Neuronal stem cell (in vitro differentiated cells): Measurements from ENCODE around the gene APOOL.

Experiments
- DNase-seq: peaks from one replicate; pipeline ENCODE4 v3.0.0-alpha.2; 2013; ENCODE audit warnings: low spot score
- H2AFZ ChIP-seq: one replicate; pipeline ENCODE4 v1.6.1; 2013; ENCODE audit warnings: mild to moderate bottlenecking, low read length, inconsistent platforms
- H2AK5ac ChIP-seq: 2 replicates; pipeline ENCODE4 v1.6.1; 2013; ENCODE audit warnings: low read depth, mild to moderate bottlenecking, inconsistent platforms, low read length, moderate library complexity, mixed read lengths
- H2BK120ac ChIP-seq: 2 replicates; pipeline ENCODE4 v1.6.1; 2013; ENCODE audit warnings: low read depth, mild to moderate bottlenecking, inconsistent platforms, low read length, moderate library complexity, mixed read lengths
- H2BK12ac ChIP-seq: one replicate; pipeline ENCODE4 v1.6.1; 2013; ENCODE audit warnings: low read length, inconsistent platforms
- H2BK15ac ChIP-seq: 2 replicates; pipeline ENCODE4 v1.6.1; 2013; ENCODE audit warnings: mild to moderate bottlenecking, low read length, inconsistent platforms, mixed read lengths
- H2BK5ac ChIP-seq: one replicate; pipeline ENCODE4 v1.6.1; 2013; ENCODE audit warnings: inconsistent platforms, mild to moderate bottlenecking, low read length, moderate library complexity
- H3K14ac ChIP-seq: one replicate; pipeline ENCODE4 v1.6.1; 2013; ENCODE audit warnings: low read length, inconsistent platforms
- H3K18ac ChIP-seq: 2 replicates; pipeline ENCODE4 v1.6.1; 2013; ENCODE audit warnings: low read length, inconsistent platforms
- H3K23ac ChIP-seq: 2 replicates; pipeline ENCODE4 v1.6.1; 2013; ENCODE audit warnings: low read depth, mild to moderate bottlenecking, mixed read lengths, low read length, inconsistent platforms; ENCODE audit not compliant: poor library complexity
- H3K27ac ChIP-seq: replicated peaks from 3 replicates; pipeline ENCODE4 v1.5.1; 2013; ENCODE audit warnings: low read length, inconsistent platforms
- H3K27me3 ChIP-seq, 3 experiments: 2 replicates each; pipeline ENCODE4 v1.6.1; 2013; ENCODE audit warnings: low read length in 3 of 3, mild to moderate bottlenecking in 2 of 3, inconsistent platforms in 1 of 3, low read depth in 1 of 3, mixed read lengths in 1 of 3, moderate library complexity in 1 of 3; ENCODE audit not compliant: control insufficient read depth in 3 of 3, insufficient read depth in 3 of 3
- H3K36me3 ChIP-seq, 2 donors: replicated peaks in 1 of 2; 2 replicates each; pipeline ENCODE4 v1.6.1; 2013; ENCODE audit warnings: low read length in 2 of 2; ENCODE audit not compliant: control insufficient read depth in 2 of 2, insufficient read depth in 2 of 2
- H3K4ac ChIP-seq: 2 replicates; pipeline ENCODE4 v1.6.1; 2013; ENCODE audit warnings: inconsistent platforms, mild to moderate bottlenecking, low read length, moderate library complexity
- H3K4me1 ChIP-seq, 2 donors: 1 replicate in 1 of 2; 2 replicates in 1 of 2; pipeline ENCODE4 v1.6.1; 2013; ENCODE audit warnings: low read length in 2 of 2, low read depth in 1 of 2; ENCODE audit not compliant: control insufficient read depth in 2 of 2, insufficient read depth in 1 of 2
- H3K4me2 ChIP-seq: one replicate; pipeline ENCODE4 v1.6.1; 2013; ENCODE audit warnings: mild to moderate bottlenecking, low read length, inconsistent platforms; ENCODE audit not compliant: insufficient read depth, poor library complexity, severe bottlenecking
- H3K4me3 ChIP-seq, 2 donors: 2 replicates each; pipeline ENCODE4 v1.5.1; 2013; ENCODE audit warnings: low read length in 2 of 2, mild to moderate bottlenecking in 2 of 2, inconsistent platforms in 1 of 2, moderate library complexity in 1 of 2
- H3K79me1 ChIP-seq: one replicate; pipeline ENCODE4 v1.6.1; 2013; ENCODE audit warnings: low read depth, mild to moderate bottlenecking, inconsistent platforms, low read length, moderate library complexity
- H3K9ac ChIP-seq: one replicate; pipeline ENCODE4 v1.6.1; 2013; ENCODE audit warnings: mild to moderate bottlenecking, low read depth, low read length, inconsistent platforms; ENCODE audit not compliant: poor library complexity
- H3K9me3 ChIP-seq, 2 donors: replicated peaks in 1 of 2; 2 replicates each; pipeline versions ENCODE3 to v1.6.1; 2013; ENCODE audit warnings: low read length in 2 of 2, mild to moderate bottlenecking in 2 of 2, inconsistent platforms in 1 of 2, low read depth in 1 of 2, mixed read lengths in 1 of 2, moderate library complexity in 1 of 2; ENCODE audit not compliant: control insufficient read depth in 2 of 2, insufficient read depth in 1 of 2
- H4K8ac ChIP-seq: one replicate; pipeline ENCODE4 v1.6.1; 2013; ENCODE audit warnings: low read depth, mild to moderate bottlenecking, inconsistent platforms, low read length, moderate library complexity
- H4K91ac ChIP-seq: one replicate; pipeline ENCODE4 v1.6.1; 2013; ENCODE audit warnings: low read length, low read depth, mild to moderate bottlenecking, inconsistent platforms; ENCODE audit not compliant: poor library complexity
- WGBS, 2 donors: extraction: QIAGEN DNeasy Blood & Tissue Kit; methylation state at CpG; one replicate each; pipeline ENCODE4 v1.1.7; 2013; ENCODE audit warnings: missing lambda C conversion rate in 2 of 2, mixed read lengths in 1 of 2; ENCODE audit not compliant: insufficient read length in 2 of 2, insufficient replicate concordance in 1 of 2; ENCODE audit errors: extremely low coverage in 2 of 2; 5-methylcytosine and 5-hydroxymethylcytosine counted together

Gene APOOL

DNA sequence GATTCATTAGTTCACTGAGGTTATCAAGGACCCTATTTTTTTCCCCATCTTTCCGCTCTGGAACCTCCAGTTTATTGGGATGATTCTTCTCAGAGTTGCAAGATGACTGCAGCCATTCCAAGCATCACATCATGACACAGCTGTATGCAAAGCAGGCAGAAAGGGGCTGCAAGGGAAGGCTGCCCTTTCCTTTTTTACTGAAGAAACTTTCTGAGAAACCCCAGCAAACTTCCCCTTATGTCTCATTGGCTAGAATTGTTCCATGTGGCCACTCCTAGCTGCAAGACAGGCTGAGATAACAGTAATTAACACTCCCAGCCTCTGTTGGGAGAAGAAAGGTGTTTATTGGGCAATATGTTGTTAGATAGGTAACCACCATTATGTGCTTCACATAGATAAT lies 137.3 kb downstream of the APOOL start:
- H3K23ac ChIP-seq: no peak overlapping the region
- H3K14ac ChIP-seq: no peak overlapping the region
- no CpG with 5 or more reads among the region's 1 CpG for WGBS, 2 donors
- H3K27me3 ChIP-seq: no peaks in the 10 kb centered on the region
- H3K18ac ChIP-seq: no peak overlapping the region
- no peak overlapping the region for H3K9ac ChIP-seq
- H2BK120ac ChIP-seq: no peak overlapping the region
- no peak overlapping the region for H3K4ac ChIP-seq
- H2AFZ ChIP-seq: no peak overlapping the region
- H3K4me1 ChIP-seq: no peaks in the 10 kb centered on the region
- H4K91ac ChIP-seq: no peak overlapping the region
- H3K4me2 ChIP-seq: no peak overlapping the region
- no peaks in the 10 kb centered on the region for H3K9me3 ChIP-seq
- no peak overlapping the region for H4K8ac ChIP-seq
- no peaks in the 10 kb centered on the region for H3K79me1 ChIP-seq
- H3K4me3 ChIP-seq: no peak overlapping the region
- no peak overlapping the region for H2BK15ac ChIP-seq
- H3K36me3 ChIP-seq: no peaks in the 10 kb centered on the region
- H2AK5ac ChIP-seq: no peak overlapping the region
- no peak overlapping the region for H2BK12ac ChIP-seq
- H2BK5ac ChIP-seq: no peak overlapping the region
- no peak overlapping the region for H3K27ac ChIP-seq
- no peak for DNase-seq
